AG04449 (cell line): ENCODE measurements around the gene FAM228B.
"Not testable (repeated sequence)": the region's sequence is repeated elsewhere in the genome, so short reads cannot be mapped to it uniquely, and the experiment has no call there.

Experiments
- CTCF ChIA-PET: fragments of 350-600 bp; formaldehyde crosslinking; extraction: SDS; loops from one replicate; lab custom pipeline; 2021; ENCODE audit warnings: antibody characterized with exemption; lab: Yijun Ruan, JAX
- POLR2A ChIA-PET: fragments of 400-600, 350-600 bp; formaldehyde crosslinking; extraction: SDS; loops from one replicate; lab custom pipeline; 2020; ENCODE audit warnings: antibody characterized with exemption, inconsistent platforms; lab: Yijun Ruan, JAX
- DNase-seq: peaks from one replicate; pipeline ENCODE4 v3.0.0-alpha.2; 2010; ENCODE audit warnings: low read depth, low spot score
- H3K4me3 ChIP-seq: 2 replicates; pipeline ENCODE4 v1.5.1; 2011; ENCODE audit warnings: low read depth, mild to moderate bottlenecking, control low read depth, low read length
- CTCF ChIP-seq: IDR thresholded peaks from one replicate; pipeline ENCODE4 v1.5.1; 2011; ENCODE audit warnings: mild to moderate bottlenecking, moderate library complexity, low read length, control low read depth, inconsistent platforms; ENCODE audit not compliant: insufficient read depth; ENCODE audit errors: missing control alignments

The FAM228B gene

DNA sequence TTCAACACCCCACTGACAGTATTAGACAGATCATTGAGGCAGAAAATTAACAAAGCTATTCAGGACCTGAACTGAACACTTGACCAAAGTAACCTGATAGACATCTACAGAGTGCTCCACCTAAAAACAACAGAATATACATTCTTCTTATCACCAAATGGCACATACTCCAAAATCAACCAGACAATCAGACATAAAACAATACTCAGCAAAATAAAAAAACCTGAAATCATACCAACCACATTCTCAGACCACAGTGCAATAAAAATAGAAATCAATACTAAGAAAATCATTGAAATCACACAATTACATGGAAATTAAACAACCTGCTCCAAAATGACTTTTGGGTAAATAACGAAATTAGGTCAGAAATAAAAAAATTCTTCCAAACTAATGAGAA is 15.9 kb upstream of the FAM228B start:
- no peak for DNase-seq
- POLR2A ChIA-PET, result no interaction called here
- CTCF ChIA-PET, result interaction anchor here (1.6 kb wide), 1 partner anchor 22 kb away, joined by 7 read pairs; the partner anchor contains the start of gene TP53I3
- no peak overlapping the region for H3K4me3 ChIP-seq
- TF ChIP-seq CTCF, result no peak

DNA sequence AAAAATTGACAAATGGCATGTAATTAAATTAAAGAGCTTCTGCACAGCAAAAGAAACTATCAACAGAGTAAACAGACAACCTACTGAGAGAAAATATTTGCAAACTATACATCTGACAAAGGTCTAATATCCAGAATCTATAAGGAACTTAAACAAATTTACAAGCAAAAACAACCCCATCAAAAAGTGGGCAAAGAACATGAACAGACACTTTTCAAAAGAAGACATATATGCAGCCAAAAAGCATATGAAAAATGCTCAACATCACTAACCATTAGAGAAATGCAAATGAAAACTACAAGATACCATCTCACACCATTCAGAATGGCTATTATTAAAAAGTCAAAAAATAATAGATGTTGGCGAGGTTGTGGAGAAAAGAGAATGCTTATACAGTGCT is 13.8 kb upstream of the FAM228B start:
- H3K4me3 ChIP-seq, DNase-seq, POLR2A ChIA-PET: not testable (repeated sequence)
- CTCF ChIA-PET, result interaction anchor here (3.4 kb wide), 1 partner anchor 25 kb away, joined by 17 read pairs; the partner anchor contains the start of gene TP53I3

GRCh38 chr2:24110660-24111303 is 12.5 kb upstream of the FAM228B start:
- no peak for DNase-seq
- ChIA-PET CTCF (interaction anchor here (1.0 to 3.4 kb wide), 5 partner anchors 12 to 288 kb away, joined by 3 to 17 read pairs (median 4); partner anchors contain the start of gene TP53I3), POLR2A (interaction anchor here (0.6 to 1.3 kb wide), 4 partner anchors 26 to 184 kb away, joined by 3 read pairs; partner anchors contain the start of genes ATAD2B and TP53I3)
- H3K4me3 ChIP-seq, result no peak overlapping the region
- TF ChIP-seq CTCF, result no peak

- ChIA-PET POLR2A (interaction anchor here (0.6 to 1.3 kb wide), 3 partner anchors 64 to 184 kb away, joined by 3 read pairs; partner anchors contain the start of gene ATAD2B), CTCF (interaction anchor here (1.0 to 3.4 kb wide), 4 partner anchors 11 to 288 kb away, joined by 3 to 17 read pairs (median 4); partner anchors contain the start of gene TP53I3)
- no peak for TF ChIP-seq CTCF
- peak; percentile 56 for DNase-seq
- no peak overlapping the region for H3K4me3 ChIP-seq
Observed at GRCh38 chr2:24111407-24111901, 11.8 kb upstream of the FAM228B start.

GRCh38 chr2:24115057-24115456 is 8.2 kb upstream of the FAM228B start:
- ChIA-PET POLR2A (no interaction called here), CTCF (interaction anchor here (2.2 kb wide), 1 partner anchor 31 kb away, joined by 12 read pairs; the partner anchor contains the start of gene TP53I3)

DNA sequence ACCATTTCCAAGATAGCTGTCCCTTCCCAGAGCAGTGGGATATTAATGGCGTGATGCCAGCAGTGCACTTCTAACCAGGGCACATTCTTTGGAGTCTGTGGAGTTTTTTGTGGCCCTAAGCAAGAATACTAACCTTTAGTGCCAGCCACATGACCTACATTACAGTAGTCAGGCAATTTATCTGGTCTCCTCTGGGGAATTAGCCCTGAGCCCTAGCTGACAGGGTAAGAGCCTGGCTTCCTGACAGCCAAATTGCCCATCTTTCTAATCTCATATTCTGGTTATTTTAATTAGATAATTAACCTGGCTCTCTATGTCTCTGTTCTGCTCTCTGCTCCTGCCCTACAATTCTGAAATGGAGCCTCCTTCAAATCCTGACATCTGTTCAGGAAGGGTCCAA is 5.4 kb upstream of the FAM228B start:
- no peak for TF ChIP-seq CTCF
- DNase-seq, result no peak
- H3K4me3 ChIP-seq, result no peak overlapping the region
- ChIA-PET CTCF (interaction anchor here (2.8 kb wide), 1 partner anchor 33 kb away, joined by 13 read pairs; the partner anchor contains the start of gene TP53I3), POLR2A (no interaction called here)

More at GRCh38 chr2:24115057-24115456, 8.2 kb upstream of the FAM228B start:
- no peak for DNase-seq
- TF ChIP-seq CTCF, result no peak
- no peak overlapping the region for H3K4me3 ChIP-seq
